ENCODE measurements around the gene GNL2. TPM values are rescaled to one million over a fixed set of nuclear protein-coding genes. Genes with fewer than 3 reads are reported as not detected.

GNL2 gene
- total RNA-seq, 3 donors from 2014 or later, result 36.8 to 71.8 (median 63.1) TPM

- TF ChIP-seq CTCF (IDR thresholded peaks at IDR 0.05), result no peak
- TF ChIP-seq POLR2A (IDR thresholded peaks at IDR 0.05), result no peak
- TF ChIP-seq POLR2AphosphoS5 (IDR thresholded peaks at IDR 0.05), result no peak
- Histone ChIP-seq H3K4me1 (peaks cover 4 to 13% of the 10 kb centered on the region in 2 donors), H3K4me3 (peak within 1 kb of the TSS; percentile 27 to 64 (median 52)), H3K27ac (peak within 1 kb of the TSS in 1 of 2 donors; percentile 48), H3K9me3 (no peaks in the 10 kb centered on the region), H3K27me3 (peaks cover 7 to 67% of the 10 kb centered on the region in 2 donors), H3K36me3 (no peaks in the 10 kb centered on the region)
- intact Hi-C loops (cut with DNase I; ENCODE audit: low total_unique reads), result no loop called here
- DNase-seq (ENCODE audit: low spot score in 2 of 2), result no peak
These were observed 38.7 kb upstream of the GNL2 start, which contains the start of gene RSPO1 for GRCh38 chr1:37634244-37634991. Gene RSPO1 (minus strand): TSS chr1:37634892. CDS start chr1:37629661, 5,231 bp downstream.

DNA sequence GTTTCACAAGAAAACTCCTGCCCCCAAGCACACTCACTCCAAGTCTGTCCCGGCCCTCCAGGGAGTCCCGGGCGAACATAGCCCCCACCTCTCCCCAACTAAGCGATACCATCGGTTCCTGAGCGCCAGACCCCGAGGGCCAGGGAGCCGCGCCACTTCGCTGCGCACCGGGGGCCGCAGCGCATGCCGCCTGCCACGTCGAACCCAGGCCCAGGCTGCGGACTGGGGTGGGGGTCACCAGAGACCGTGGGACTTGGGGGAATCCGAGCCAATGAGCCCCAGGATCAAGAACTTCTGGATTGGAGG is 38.2 kb upstream of the GNL2 start:
- H3K27me3 ChIP-seq, result peaks cover 7 to 69% of the 10 kb centered on the region in 2 donors
- intact Hi-C loops (cut with DNase I; ENCODE audit: low total_unique reads), result no loop called here

DNA sequence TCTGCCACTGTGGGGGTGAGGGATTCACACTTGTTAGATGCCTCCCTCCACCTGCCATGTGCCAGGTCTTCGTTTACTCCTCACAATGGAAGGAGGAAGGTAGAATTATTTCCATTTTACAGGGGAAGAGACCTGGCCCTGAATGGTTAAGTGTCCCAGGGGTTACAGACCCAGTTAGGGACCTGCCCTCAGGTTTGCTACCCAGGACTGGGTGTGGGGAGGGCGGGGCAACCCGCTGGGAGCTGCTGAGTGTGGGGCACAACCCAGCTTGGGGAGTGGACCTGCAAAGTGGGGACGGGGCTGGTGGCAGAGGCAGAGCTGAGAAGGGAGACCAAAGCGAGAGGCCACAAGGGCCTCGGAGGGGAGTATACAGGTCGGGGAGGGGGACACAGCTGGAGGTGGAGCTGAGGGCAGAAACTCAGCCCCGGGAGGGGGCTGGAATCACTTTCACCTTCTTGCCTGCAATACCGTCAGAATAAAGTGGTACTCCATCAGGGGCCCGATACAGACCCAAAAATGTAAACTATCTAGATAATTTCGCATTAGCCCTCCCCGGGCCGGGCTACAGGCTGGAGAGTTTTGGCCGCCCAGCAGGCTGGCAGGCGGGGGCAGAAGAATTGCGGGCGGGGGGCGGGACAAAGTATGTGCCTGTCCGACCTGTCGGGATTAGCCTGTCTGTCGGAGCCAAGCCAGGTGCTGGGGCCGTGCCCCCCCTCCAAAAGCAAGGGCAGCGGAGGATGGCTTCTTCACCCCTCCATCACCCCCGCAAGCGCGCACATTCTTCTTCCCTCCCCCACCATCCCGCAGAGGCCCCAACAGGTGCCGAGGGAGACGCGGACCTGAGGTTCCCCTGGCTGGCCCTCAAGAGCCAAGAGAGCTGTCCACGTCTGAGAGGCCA is 37.6 kb upstream of the GNL2 start:
- peaks cover 4 to 13% of the 10 kb centered on the region in 2 donors for H3K4me1 ChIP-seq
- no peaks in the 10 kb centered on the region for H3K9me3 ChIP-seq
- H3K36me3 ChIP-seq, result no peaks in the 10 kb centered on the region
- H3K4me3 ChIP-seq, result peak overlapping the region in 2 of 3 donors; percentile 52 to 64
- TF ChIP-seq POLR2A (IDR thresholded peaks at IDR 0.05) (no peak), CTCF (IDR thresholded peaks at IDR 0.05) (no peak), POLR2AphosphoS5 (IDR thresholded peaks at IDR 0.05) (no peak)
- peaks cover 7 to 66% of the 10 kb centered on the region in 2 donors for H3K27me3 ChIP-seq
- DNase-seq (ENCODE audit: low spot score in 2 of 2), result no peak
- no peak overlapping the region for H3K27ac ChIP-seq
- intact Hi-C loops (cut with DNase I; ENCODE audit: low total_unique reads), result no loop called here

More for the DNA sequence above, 38.2 kb upstream of the GNL2 start:
- H3K36me3 ChIP-seq, result no peaks in the 10 kb centered on the region
- TF ChIP-seq POLR2AphosphoS5 (IDR thresholded peaks at IDR 0.05) (no peak), CTCF (IDR thresholded peaks at IDR 0.05) (no peak), POLR2A (IDR thresholded peaks at IDR 0.05) (no peak)
- peak overlapping the region in 1 of 2 donors; percentile 48 for H3K27ac ChIP-seq
- H3K4me1 ChIP-seq, result peaks cover 4 to 13% of the 10 kb centered on the region in 2 donors
- no peak for DNase-seq (ENCODE audit: low spot score in 2 of 2)
- H3K4me3 ChIP-seq, result peak overlapping the region in 2 of 3 donors; percentile 52 to 64
- H3K9me3 ChIP-seq, result no peaks in the 10 kb centered on the region

- TF ChIP-seq POLR2AphosphoS5 (IDR thresholded peaks at IDR 0.05) (no peak), CTCF (IDR thresholded peaks at IDR 0.05) (no peak), POLR2A (IDR thresholded peaks at IDR 0.05) (no peak)
- H3K27me3 ChIP-seq, result peaks cover 7 to 62% of the 10 kb centered on the region in 2 donors
These were observed 35.3 kb upstream of the GNL2 start for GRCh38 chr1:37631036-37631435.

More at GRCh38 chr1:37631036-37631435, 35.3 kb upstream of the GNL2 start:
- H3K36me3 ChIP-seq, result no peaks in the 10 kb centered on the region
- no peaks in the 10 kb centered on the region for H3K9me3 ChIP-seq
- no peak for DNase-seq (ENCODE audit: low spot score in 2 of 2)
- H3K4me3 ChIP-seq, result no peak overlapping the region
- no peak overlapping the region for H3K27ac ChIP-seq
- H3K4me1 ChIP-seq, result peaks cover 4 to 13% of the 10 kb centered on the region in 2 donors
- intact Hi-C loops (cut with DNase I; ENCODE audit: low total_unique reads), result no loop called here

Measured in breast epithelium (tissue), 4 donors.